Astrocyte of the spinal cord (primary cell): ENCODE measurements around the gene AP1B1.
A peak's percentile ranks its signal among the peaks of the same experiment; 100 is the strongest.

ENCODE experiments used
- DNase-seq: peaks from one replicate; pipeline ENCODE4 v3.0.0; 2011; ENCODE audit warnings: low read depth, low spot score
- H3K4me3 ChIP-seq: 2 replicates; pipeline ENCODE4 v1.5.1; 2011; ENCODE audit warnings: low read depth, mild to moderate bottlenecking, low read length, moderate library complexity
- CTCF ChIP-seq: IDR thresholded peaks from 2 replicates; pipeline ENCODE4 v1.5.1; 2012; ENCODE audit warnings: low read depth, mild to moderate bottlenecking, low read length, inconsistent platforms
- in situ Hi-C: cut with HindIII; loops from 2 replicates; pipeline ENCODE4 v1.10.0; 2017; ENCODE audit warnings: low sequenced_read_pairs

The AP1B1 gene

DNA sequence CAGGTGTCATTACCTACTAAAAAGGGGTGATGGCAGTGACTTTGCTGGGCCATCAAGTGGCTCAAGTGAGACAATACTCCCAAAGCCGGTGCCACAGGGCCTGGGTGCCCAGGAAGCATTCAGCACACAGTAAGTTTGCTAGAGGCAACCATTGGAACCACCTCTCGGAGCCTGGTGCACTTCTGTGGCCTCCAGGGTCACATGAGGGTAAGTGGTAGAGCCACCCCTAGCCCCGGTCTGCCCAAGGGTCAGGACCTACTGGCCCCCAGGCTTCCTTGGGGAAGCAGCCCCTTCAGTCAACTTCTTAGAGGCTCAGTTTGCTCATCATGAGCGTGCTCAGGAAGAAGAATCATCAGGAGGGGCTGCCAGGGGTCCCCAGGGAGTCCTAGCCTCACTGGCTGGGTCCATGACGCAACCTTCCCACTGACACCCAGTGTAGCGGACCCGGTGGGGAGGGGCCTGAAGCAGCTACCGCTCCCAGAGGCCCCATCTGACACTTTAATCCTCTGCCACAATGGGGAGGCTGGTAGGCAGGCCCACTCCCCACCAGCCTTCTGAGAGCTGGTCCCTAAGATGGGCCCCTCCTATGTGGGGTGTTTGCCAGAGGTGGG, 55.4 kb downstream of the AP1B1 start:
- no peak for TF ChIP-seq CTCF
- H3K4me3 ChIP-seq, result no peak overlapping the region
- no peak for DNase-seq
- in situ Hi-C loops, result no loop called here

- in situ Hi-C loops, result no loop called here
Measured at GRCh38 chr22:29331658-29332300, 56.6 kb downstream of the AP1B1 start.

GRCh38 chr22:29331213-29331612, 57.2 kb downstream of the AP1B1 start:
- in situ Hi-C loops, result no loop called here
- no peak overlapping the region for H3K4me3 ChIP-seq
- no peak for TF ChIP-seq CTCF
- peak; percentile 61 for DNase-seq

More at GRCh38 chr22:29331658-29332300, 56.6 kb downstream of the AP1B1 start:
- H3K4me3 ChIP-seq, result no peak overlapping the region
- TF ChIP-seq CTCF, result no peak
- DNase-seq, result no peak

- peak; percentile 77 for DNase-seq
- in situ Hi-C loops, result no loop called here
- TF ChIP-seq CTCF, result no peak
- H3K4me3 ChIP-seq, result no peak overlapping the region
Measured at GRCh38 chr22:29330753-29331152, 57.6 kb downstream of the AP1B1 start.

GRCh38 chr22:29330291-29330690, 58.1 kb downstream of the AP1B1 start:
- DNase-seq, result no peak
- H3K4me3 ChIP-seq, result no peak overlapping the region
- in situ Hi-C loops, result no loop called here
- no peak for TF ChIP-seq CTCF

DNA sequence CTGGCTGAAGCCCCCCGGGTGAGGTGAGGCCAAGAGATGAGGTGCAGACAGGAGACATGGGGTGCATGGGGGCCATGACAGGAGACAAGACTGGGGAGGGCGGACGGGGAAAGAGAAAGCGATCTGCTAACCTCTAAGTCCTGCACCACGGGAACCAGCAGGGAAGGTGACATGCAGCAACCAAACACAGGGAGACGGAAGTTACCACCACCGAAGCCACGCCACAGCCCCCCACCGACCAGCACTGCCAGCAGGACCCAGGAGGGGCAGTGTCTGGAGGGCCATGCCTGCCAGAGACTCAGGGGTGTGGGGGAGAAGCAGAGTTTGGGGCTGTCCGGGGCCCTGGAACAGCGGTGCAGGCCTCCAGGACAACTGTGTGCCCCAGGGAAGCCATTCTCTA, 58.8 kb downstream of the AP1B1 start:
- no peak for TF ChIP-seq CTCF
- in situ Hi-C loops, result no loop called here
- H3K4me3 ChIP-seq, result no peak overlapping the region

More for the DNA sequence above, 58.8 kb downstream of the AP1B1 start:
- no peak for DNase-seq
